Fibroblast of villous mesenchyme (primary cell): ENCODE data around the gene PRR33. TPM values are rescaled to one million over a fixed set of nuclear protein-coding genes. Genes with fewer than 3 reads are reported as not detected.
A peak's percentile ranks its signal among the peaks of the same experiment; 100 is the strongest.

Experiments used
- DNase-seq: peaks from one replicate; pipeline ENCODE4 v3.0.0-alpha.2; 2010; ENCODE audit warnings: low read depth
- H3K4me3 ChIP-seq: 2 replicates; pipeline ENCODE4 v1.5.1; 2011; ENCODE audit warnings: low read depth, mild to moderate bottlenecking, low read length
- CTCF ChIP-seq: IDR thresholded peaks from 2 replicates; pipeline ENCODE4 v1.5.1; 2012; ENCODE audit warnings: low read depth, mild to moderate bottlenecking, low read length; ENCODE audit not compliant: insufficient read depth
- total RNA-seq: library from RNA; depleted of rRNA; stranded (reverse); fragments of >200 nt; gene quantifications from 2 replicates; pipeline ENCODE4 v1.2.3, GENCODE V29; 2012

Gene PRR33
- total RNA-seq, 1 donor: not detected

GRCh38 chr11:1880746-1881441 lies 10.8 kb downstream of the PRR33 start:
- DNase-seq: no peak
- no peak overlapping the region for H3K4me3 ChIP-seq
- TF ChIP-seq CTCF: no peak

- no peak for TF ChIP-seq CTCF
- H3K4me3 ChIP-seq: no peak overlapping the region
- no peak for DNase-seq
Measured at GRCh38 chr11:1879941-1880720, 11.6 kb downstream of the PRR33 start.

GRCh38 chr11:1879342-1879940 lies 12.3 kb downstream of the PRR33 start:
- TF ChIP-seq CTCF: no peak
- no peak for DNase-seq
- no peak overlapping the region for H3K4me3 ChIP-seq

- H3K4me3 ChIP-seq: no peak overlapping the region
- TF ChIP-seq CTCF: no peak
- peak; percentile 87 for DNase-seq
Measured at GRCh38 chr11:1878137-1879031, 13.3 kb downstream of the PRR33 start.

GRCh38 chr11:1877211-1878136 lies 14.2 kb downstream of the PRR33 start:
- TF ChIP-seq CTCF: no peak
- peak overlapping the region; percentile 15 for H3K4me3 ChIP-seq
- peak; percentile 83 for DNase-seq
